Endodermal cell (in vitro differentiated cells): ENCODE results near the gene FIZ1. TPM values are rescaled to one million over a fixed set of nuclear protein-coding genes. Genes with fewer than 3 reads are reported as not detected.

Source experiments
- DNase-seq: peaks from one replicate; pipeline ENCODE4 v3.0.0-alpha.2; 2017
- H3K27ac ChIP-seq: 2 replicates; pipeline ENCODE4 v1.5.1; 2013; ENCODE audit warnings: mild to moderate bottlenecking, low read depth, low read length, moderate library complexity
- H3K27me3 ChIP-seq: 2 replicates; pipeline ENCODE4 v1.6.1; 2013; ENCODE audit warnings: mild to moderate bottlenecking, low read length, moderate library complexity; ENCODE audit not compliant: insufficient read depth, control insufficient read depth, poor library complexity, severe bottlenecking
- H3K36me3 ChIP-seq: 2 replicates; pipeline ENCODE4 v1.7.0; 2013; ENCODE audit warnings: mild to moderate bottlenecking, low read length, moderate library complexity; ENCODE audit not compliant: control insufficient read depth, insufficient read depth
- H3K4me1 ChIP-seq: one replicate; pipeline ENCODE4 v1.7.0; 2013; ENCODE audit warnings: low read length; ENCODE audit not compliant: control insufficient read depth, insufficient read depth
- H3K4me3 ChIP-seq: 2 replicates; pipeline ENCODE4 v1.5.1; 2013; ENCODE audit warnings: mild to moderate bottlenecking, low read length, moderate library complexity
- H3K9ac ChIP-seq: 2 replicates; pipeline ENCODE4 v1.6.1; 2013; ENCODE audit warnings: mild to moderate bottlenecking, low read length, moderate library complexity; ENCODE audit not compliant: poor library complexity, severe bottlenecking; ENCODE audit errors: extremely low read depth
- H3K9me3 ChIP-seq: 2 replicates; pipeline ENCODE4 v1.6.1; 2013; ENCODE audit warnings: mild to moderate bottlenecking, low read length, moderate library complexity; ENCODE audit not compliant: control insufficient read depth
- H3K27ac Mint-ChIP-seq: 2 replicates; pipeline ENCODE4 v1.8.0; 2020; ENCODE audit warnings: mixed read lengths
- H3K27me3 Mint-ChIP-seq: 2 replicates; pipeline ENCODE4 v1.8.0; 2021; ENCODE audit warnings: mild to moderate bottlenecking, mixed read lengths; ENCODE audit not compliant: insufficient read depth
- H3K36me3 Mint-ChIP-seq: 2 replicates; pipeline ENCODE4 v1.8.0; 2020; ENCODE audit warnings: low read depth, mixed read lengths
- H3K4me1 Mint-ChIP-seq: 2 replicates; pipeline ENCODE4 v1.8.0; 2020; ENCODE audit warnings: mixed read lengths
- H3K4me3 Mint-ChIP-seq: 2 replicates; pipeline ENCODE4 v1.8.0; 2020; ENCODE audit warnings: mild to moderate bottlenecking, moderate library complexity, mixed read lengths
- H3K9me3 Mint-ChIP-seq: 2 replicates; pipeline ENCODE4 v1.8.0; 2020; ENCODE audit warnings: mild to moderate bottlenecking, mixed read lengths
- WGBS, 2 experiments: methylation state at CpG; one replicate each; pipeline versions ENCODE4 v1.1.5 to v1.1.7; 2013; ENCODE audit warnings: missing lambda C conversion rate in 2 of 2, mixed read lengths in 1 of 2; ENCODE audit not compliant: insufficient coverage in 1 of 2, insufficient read length in 1 of 2; 5-methylcytosine and 5-hydroxymethylcytosine counted together
- total RNA-seq, 2 donors: library from RNA; stranded (reverse); fragmentation: NEBNext Ultra II Directional in 1 of 2; extraction: Animal tissue kit (Norgen Biotek cat#: 25700) in 1 of 2; gene quantifications; 2 replicates in 1 of 2; 3 replicates in 1 of 2; pipeline ENCODE4 v1.2.1, GENCODE V29; 2021
- TF ChIP-seq, protein P1 (sequence below): fragments of 200-600 bp; sonication (generic); conservative IDR thresholded peaks from 2 replicates; pipeline ENCODE4 v1.5.0; 2021; ENCODE audit warnings: antibody characterized with exemption, mild to moderate bottlenecking

Gene FIZ1
- total RNA-seq, 2 donors from 2014 or later = 19.7 to 21.1 TPM

DNA sequence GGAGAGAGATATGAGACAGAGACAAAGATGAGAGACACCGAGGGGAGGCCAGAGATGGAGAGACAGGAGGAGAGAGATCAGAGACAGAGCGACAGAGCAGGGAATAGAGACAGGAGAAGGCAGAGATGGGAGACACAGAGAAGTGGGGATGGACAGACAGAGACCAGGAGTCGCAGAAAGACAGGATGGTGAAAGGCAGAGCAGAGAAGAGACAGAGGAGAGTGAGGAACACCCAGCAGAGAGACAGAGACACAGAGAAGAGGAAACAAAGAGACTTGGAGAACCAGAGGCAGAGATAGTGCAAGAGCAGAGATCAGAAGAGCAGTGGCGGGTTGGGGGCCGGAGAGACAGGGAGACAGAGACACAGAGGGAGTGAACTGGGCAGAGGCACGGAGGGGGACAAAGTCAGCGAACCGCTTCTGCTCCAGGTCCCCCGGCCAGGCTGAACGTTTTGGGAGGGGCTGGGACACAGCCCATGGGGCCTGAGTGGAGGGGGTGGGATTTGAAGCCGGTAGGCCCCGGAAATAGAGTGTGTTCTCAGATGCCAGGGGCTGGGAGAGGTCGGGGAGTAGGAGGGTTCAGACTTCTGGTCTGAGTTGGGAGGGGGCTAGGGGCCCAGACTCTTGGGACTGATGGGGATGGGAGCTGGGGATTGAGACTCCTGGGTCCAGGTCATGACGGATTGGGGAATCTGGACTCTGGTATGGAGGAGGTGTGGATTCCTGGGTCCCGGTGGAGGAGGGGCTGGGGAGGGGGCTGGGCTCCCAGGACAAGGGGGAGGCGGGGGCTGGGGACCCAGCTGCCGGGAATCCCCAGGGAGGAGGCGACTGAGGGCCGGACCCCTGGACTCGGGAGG, 19.3 kb downstream of the FIZ1 start:
- TF ChIP-seq, protein P1, sequence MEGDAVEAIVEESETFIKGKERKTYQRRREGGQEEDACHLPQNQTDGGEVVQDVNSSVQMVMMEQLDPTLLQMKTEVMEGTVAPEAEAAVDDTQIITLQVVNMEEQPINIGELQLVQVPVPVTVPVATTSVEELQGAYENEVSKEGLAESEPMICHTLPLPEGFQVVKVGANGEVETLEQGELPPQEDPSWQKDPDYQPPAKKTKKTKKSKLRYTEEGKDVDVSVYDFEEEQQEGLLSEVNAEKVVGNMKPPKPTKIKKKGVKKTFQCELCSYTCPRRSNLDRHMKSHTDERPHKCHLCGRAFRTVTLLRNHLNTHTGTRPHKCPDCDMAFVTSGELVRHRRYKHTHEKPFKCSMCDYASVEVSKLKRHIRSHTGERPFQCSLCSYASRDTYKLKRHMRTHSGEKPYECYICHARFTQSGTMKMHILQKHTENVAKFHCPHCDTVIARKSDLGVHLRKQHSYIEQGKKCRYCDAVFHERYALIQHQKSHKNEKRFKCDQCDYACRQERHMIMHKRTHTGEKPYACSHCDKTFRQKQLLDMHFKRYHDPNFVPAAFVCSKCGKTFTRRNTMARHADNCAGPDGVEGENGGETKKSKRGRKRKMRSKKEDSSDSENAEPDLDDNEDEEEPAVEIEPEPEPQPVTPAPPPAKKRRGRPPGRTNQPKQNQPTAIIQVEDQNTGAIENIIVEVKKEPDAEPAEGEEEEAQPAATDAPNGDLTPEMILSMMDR = no peak
- Histone ChIP-seq H3K4me1 (no peaks in the 10 kb centered on the region), H3K27ac (peak overlapping the region; percentile 75), H3K4me3 (peak overlapping the region; percentile 85), H3K36me3 (peaks cover 12% of the 10 kb centered on the region), H3K9ac (peak overlapping the region; percentile 83), H3K27me3 (no peaks in the 10 kb centered on the region), H3K9me3 (no peaks in the 10 kb centered on the region)
- WGBS, 2 experiments = 13 to 33% methylated on average over 7 to 20 of the region's 20 CpGs
- H3K27me3 Mint-ChIP-seq = peaks cover 2% of the 10 kb centered on the region
- peak; percentile 74 for DNase-seq
- peak overlapping the region; percentile 90 for H3K4me3 Mint-ChIP-seq
- H3K36me3 Mint-ChIP-seq = peaks cover 22% of the 10 kb centered on the region
- H3K4me1 Mint-ChIP-seq = peaks cover 12% of the 10 kb centered on the region
- no peaks in the 10 kb centered on the region for H3K9me3 Mint-ChIP-seq
- peak overlapping the region; percentile 32 for H3K27ac Mint-ChIP-seq

DNA sequence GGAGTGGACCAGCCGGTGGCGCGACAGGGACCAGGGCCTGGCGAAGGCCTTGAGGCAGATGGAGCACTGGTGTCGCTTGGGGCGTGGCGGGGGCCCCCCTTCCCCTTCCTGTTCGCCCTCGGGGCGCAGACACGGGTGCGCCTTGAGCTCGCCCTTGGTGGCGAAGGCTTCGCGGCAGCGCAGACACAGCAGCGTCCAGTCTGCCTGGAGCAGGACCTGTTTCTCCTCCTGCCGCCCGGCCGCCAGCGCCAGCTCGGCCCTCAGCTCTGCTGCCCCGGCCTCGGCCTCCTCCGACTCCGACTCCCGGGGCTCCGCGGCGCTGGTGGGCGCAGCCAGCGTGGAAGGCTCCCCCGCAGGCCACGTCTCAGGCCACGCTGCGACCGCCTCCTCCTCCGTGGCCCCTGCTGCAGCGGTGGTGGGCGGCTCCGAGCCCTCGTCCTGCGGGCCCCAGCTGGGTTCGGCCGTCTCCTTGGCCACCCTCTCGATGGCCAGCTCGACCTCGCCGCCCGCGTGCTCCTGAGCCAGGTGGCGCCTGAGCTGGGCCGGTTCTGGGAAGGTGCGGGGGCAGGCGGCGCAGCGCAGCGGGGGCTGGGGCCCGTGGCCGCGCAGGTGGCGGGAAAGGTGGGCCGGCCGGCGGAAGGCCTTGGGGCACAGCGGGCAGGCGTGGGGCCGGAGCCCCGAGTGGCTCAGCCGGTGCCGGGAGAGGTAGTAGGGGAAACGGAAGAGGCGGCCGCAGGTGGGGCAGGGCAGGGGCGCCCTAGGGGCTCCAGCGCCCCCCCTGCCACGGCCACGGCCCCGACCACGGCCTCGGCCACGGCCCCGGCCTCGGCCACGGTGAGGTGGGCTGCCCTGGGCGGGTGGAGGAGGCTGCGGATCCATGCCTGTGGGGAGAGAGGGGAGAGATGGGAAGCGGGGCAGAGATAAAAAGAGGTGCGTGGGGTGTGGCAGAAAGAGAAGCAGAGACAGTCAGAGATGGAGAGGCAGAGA, 20.3 kb downstream of the FIZ1 start:
- Mint-ChIP-seq H3K27me3 (no peaks in the 10 kb centered on the region), H3K27ac (peak overlapping the region; percentile 32), H3K36me3 (peaks cover 22% of the 10 kb centered on the region), H3K9me3 (no peaks in the 10 kb centered on the region), H3K4me1 (peaks cover 12% of the 10 kb centered on the region), H3K4me3 (peak overlapping the region; percentile 90)
- Histone ChIP-seq H3K4me1 (no peaks in the 10 kb centered on the region), H3K9me3 (no peaks in the 10 kb centered on the region), H3K9ac (peak overlapping the region; percentile 83), H3K36me3 (peaks cover 12% of the 10 kb centered on the region), H3K4me3 (peak overlapping the region; percentile 85), H3K27ac (no peak overlapping the region), H3K27me3 (no peaks in the 10 kb centered on the region)
- TF ChIP-seq, protein P1 = no peak
- DNase-seq = no peak
- 95 to 96% methylated on average over 49 to 90 of the region's 90 CpGs for WGBS, 2 experiments

GRCh38 chr19:55578031-55578760, 21.1 kb downstream of the FIZ1 start:
- no peak overlapping the region for H3K4me3 ChIP-seq
- Mint-ChIP-seq H3K27ac (no peak overlapping the region), H3K36me3 (peaks cover 22% of the 10 kb centered on the region), H3K4me1 (peaks cover 12% of the 10 kb centered on the region), H3K4me3 (no peak overlapping the region), H3K27me3 (no peaks in the 10 kb centered on the region), H3K9me3 (no peaks in the 10 kb centered on the region)
- TF ChIP-seq, protein P1 = no peak
- H3K9me3 ChIP-seq = no peaks in the 10 kb centered on the region
- WGBS, 2 experiments = 96 to 98% methylated on average over 55 to 83 of the region's 83 CpGs
- peaks cover 12% of the 10 kb centered on the region for H3K36me3 ChIP-seq
- H3K9ac ChIP-seq = no peak overlapping the region
- no peak overlapping the region for H3K27ac ChIP-seq
- no peak for DNase-seq
- H3K4me1 ChIP-seq = no peaks in the 10 kb centered on the region
- no peaks in the 10 kb centered on the region for H3K27me3 ChIP-seq
